ENCODE results near the gene FOSL2. TPM values are rescaled to one million over a fixed set of nuclear protein-coding genes. Genes with fewer than 3 reads are reported as not detected.

FOSL2 gene
- total RNA-seq, 1 experiment from 2014 or later, result 12.2 TPM

DNA sequence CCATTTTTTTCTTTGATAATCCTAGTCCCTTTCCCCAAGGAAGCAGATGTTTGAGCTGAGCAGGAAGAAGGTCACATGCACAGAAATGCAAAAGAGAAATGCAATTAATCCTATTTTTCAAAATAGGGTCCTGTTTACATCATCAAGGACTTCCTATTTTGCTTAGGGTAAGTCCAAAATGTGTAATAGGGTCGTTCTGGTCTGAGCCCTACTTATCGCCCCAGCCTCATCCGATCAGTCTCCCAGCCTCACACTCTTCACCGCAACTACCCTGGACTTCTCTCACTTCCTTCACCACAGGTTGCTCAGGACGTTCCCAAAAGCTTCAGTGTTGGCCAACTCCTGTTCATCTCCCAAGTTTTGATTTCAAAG is 32.8 kb downstream of the FOSL2 start:
- DNase-seq (ENCODE audit: low spot score), result no peak
- Histone ChIP-seq H3K4me3 (ENCODE audit: low read depth, low read length, poor library complexity, severe bottlenecking) (no peak overlapping the region), H3K4me1 (ENCODE audit: insufficient read depth, low read length, poor library complexity, severe bottlenecking) (no peaks in the 10 kb centered on the region), H3K36me3 (ENCODE audit: insufficient read depth, low read length, poor library complexity, severe bottlenecking) (no peaks in the 10 kb centered on the region), H3K27ac (ENCODE audit: low read depth, low read length, poor library complexity, severe bottlenecking) (no peak overlapping the region), H3K9me3 (ENCODE audit: low read depth, low read length, poor library complexity, severe bottlenecking) (no peaks in the 10 kb centered on the region), H3K27me3 (replicated peaks; ENCODE audit: insufficient read depth, low read depth, low read length, poor library complexity) (no peaks in the 10 kb centered on the region)
- BruUV-seq (replicated peaks), result no TSS peak
- TF ChIP-seq, protein P1, sequence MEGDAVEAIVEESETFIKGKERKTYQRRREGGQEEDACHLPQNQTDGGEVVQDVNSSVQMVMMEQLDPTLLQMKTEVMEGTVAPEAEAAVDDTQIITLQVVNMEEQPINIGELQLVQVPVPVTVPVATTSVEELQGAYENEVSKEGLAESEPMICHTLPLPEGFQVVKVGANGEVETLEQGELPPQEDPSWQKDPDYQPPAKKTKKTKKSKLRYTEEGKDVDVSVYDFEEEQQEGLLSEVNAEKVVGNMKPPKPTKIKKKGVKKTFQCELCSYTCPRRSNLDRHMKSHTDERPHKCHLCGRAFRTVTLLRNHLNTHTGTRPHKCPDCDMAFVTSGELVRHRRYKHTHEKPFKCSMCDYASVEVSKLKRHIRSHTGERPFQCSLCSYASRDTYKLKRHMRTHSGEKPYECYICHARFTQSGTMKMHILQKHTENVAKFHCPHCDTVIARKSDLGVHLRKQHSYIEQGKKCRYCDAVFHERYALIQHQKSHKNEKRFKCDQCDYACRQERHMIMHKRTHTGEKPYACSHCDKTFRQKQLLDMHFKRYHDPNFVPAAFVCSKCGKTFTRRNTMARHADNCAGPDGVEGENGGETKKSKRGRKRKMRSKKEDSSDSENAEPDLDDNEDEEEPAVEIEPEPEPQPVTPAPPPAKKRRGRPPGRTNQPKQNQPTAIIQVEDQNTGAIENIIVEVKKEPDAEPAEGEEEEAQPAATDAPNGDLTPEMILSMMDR (conservative IDR thresholded peaks at IDR 0.05; ENCODE audit: low read depth, low read length), result no peak
- TF ChIP-seq EZH2 (IDR thresholded peaks at IDR 0.05; ENCODE audit: borderline replicate concordance, low read depth, low read length, poor library complexity, severe bottlenecking), result no peak
- POLR2A ChIA-PET (ENCODE audit: low non-redundant PET), result no interaction called here
- intact Hi-C loops (cut with micrococcal nuclease; ENCODE audit: unreplicated experiment), result no loop called here
- CTCF ChIA-PET, result no interaction called here

DNA sequence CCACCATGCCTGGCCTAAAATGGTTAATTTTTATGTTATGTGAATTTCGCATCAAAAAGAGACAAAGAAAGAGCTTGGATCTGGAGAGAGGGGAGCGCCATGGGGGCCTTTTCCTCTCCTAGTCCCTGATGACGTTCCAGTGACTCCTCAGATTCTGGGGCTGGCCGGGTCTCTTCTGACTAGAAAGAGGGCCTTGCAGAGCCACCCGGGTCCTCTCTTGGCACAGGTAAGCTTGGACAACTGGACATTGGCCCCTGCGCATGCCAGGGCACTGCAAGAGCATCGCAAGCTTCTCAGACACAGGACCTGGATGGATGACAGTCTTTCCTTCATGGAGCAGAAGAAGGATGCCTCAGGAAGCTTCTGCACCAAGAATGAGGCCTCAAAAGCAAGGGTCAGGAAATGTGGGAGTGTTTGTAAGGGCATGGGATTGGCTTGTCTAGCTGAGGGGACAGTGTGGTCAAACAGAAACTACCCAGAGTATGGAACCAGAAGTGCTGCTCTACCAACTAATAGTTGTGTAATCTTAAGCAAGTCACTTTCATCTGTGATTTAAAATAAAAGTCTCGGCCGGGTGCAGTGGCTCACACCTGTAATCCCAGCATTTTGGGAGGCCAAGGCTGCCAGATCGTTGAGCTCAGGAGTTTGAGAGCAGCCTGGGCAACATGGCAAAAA is 35.2 kb downstream of the FOSL2 start:
- TF ChIP-seq, protein P1 (conservative IDR thresholded peaks at IDR 0.05; ENCODE audit: low read depth, low read length), result no peak
- no peak for TF ChIP-seq EZH2 (IDR thresholded peaks at IDR 0.05; ENCODE audit: borderline replicate concordance, low read depth, low read length, poor library complexity, severe bottlenecking)
- Histone ChIP-seq H3K4me3 (ENCODE audit: low read depth, low read length, poor library complexity, severe bottlenecking) (no peak overlapping the region), H3K36me3 (ENCODE audit: insufficient read depth, low read length, poor library complexity, severe bottlenecking) (no peaks in the 10 kb centered on the region), H3K27me3 (replicated peaks; ENCODE audit: insufficient read depth, low read depth, low read length, poor library complexity) (no peaks in the 10 kb centered on the region), H3K4me1 (ENCODE audit: insufficient read depth, low read length, poor library complexity, severe bottlenecking) (no peaks in the 10 kb centered on the region), H3K9me3 (ENCODE audit: low read depth, low read length, poor library complexity, severe bottlenecking) (no peaks in the 10 kb centered on the region), H3K27ac (ENCODE audit: low read depth, low read length, poor library complexity, severe bottlenecking) (no peak overlapping the region)
- POLR2A ChIA-PET (ENCODE audit: low non-redundant PET), result interaction anchor here (0.5 kb wide), 1 partner anchor 564 kb away, joined by 3 read pairs; no protein-coding TSS in a partner anchor
- DNase-seq (ENCODE audit: low spot score), result no peak
- intact Hi-C loops (cut with micrococcal nuclease; ENCODE audit: unreplicated experiment), result no loop called here
- BruUV-seq (replicated peaks), result no TSS peak
- CTCF ChIA-PET, result interaction anchor here (0.6 kb wide), 1 partner anchor 690 kb away, joined by 6 read pairs; no protein-coding TSS in a partner anchor

DNA sequence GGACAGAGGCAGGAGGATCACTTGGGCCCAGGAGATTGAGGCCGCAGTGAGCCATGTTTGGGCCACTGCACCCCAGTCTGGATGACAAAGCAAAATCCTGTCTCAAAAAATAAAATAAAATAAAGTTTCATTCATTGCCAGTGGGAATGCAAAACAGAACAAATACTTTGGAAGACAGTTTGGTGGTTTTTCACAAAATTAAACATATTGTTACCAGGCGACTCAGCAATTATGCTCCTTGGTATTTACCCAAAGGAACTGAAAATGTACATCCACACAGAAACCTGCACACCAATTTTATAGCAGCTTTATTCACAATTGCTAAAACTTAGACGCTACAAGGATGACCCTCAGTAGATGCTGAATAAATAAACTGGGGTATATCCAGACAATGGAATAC is 35.8 kb downstream of the FOSL2 start:
- Histone ChIP-seq H3K9me3 (ENCODE audit: low read depth, low read length, poor library complexity, severe bottlenecking) (no peaks in the 10 kb centered on the region), H3K4me3 (ENCODE audit: low read depth, low read length, poor library complexity, severe bottlenecking) (no peak overlapping the region), H3K4me1 (ENCODE audit: insufficient read depth, low read length, poor library complexity, severe bottlenecking) (no peaks in the 10 kb centered on the region), H3K27ac (ENCODE audit: low read depth, low read length, poor library complexity, severe bottlenecking) (no peak overlapping the region), H3K36me3 (ENCODE audit: insufficient read depth, low read length, poor library complexity, severe bottlenecking) (no peaks in the 10 kb centered on the region), H3K27me3 (replicated peaks; ENCODE audit: insufficient read depth, low read depth, low read length, poor library complexity) (no peaks in the 10 kb centered on the region)
- DNase-seq (ENCODE audit: low spot score), result no peak
- CTCF ChIA-PET, result interaction anchor here (0.6 kb wide), 1 partner anchor 690 kb away, joined by 6 read pairs; no protein-coding TSS in a partner anchor
- POLR2A ChIA-PET (ENCODE audit: low non-redundant PET), result interaction anchor here (0.5 kb wide), 1 partner anchor 564 kb away, joined by 3 read pairs; no protein-coding TSS in a partner anchor
- TF ChIP-seq EZH2 (IDR thresholded peaks at IDR 0.05; ENCODE audit: borderline replicate concordance, low read depth, low read length, poor library complexity, severe bottlenecking), result no peak
- TF ChIP-seq, protein P1 (conservative IDR thresholded peaks at IDR 0.05; ENCODE audit: low read depth, low read length), result no peak
- intact Hi-C loops (cut with micrococcal nuclease; ENCODE audit: unreplicated experiment), result no loop called here
- BruUV-seq (replicated peaks), result no TSS peak

All from A673 (cell line).